GM23338 (cell line): ENCODE results near the gene TMEM158. TPM values are rescaled to one million over a fixed set of nuclear protein-coding genes. Genes with fewer than 3 reads are reported as not detected.

Source experiments
- ATAC-seq: fragments of 200-7000 bp; cut with Tn5 transposase; 3 replicates; pipeline ENCODE4 v1.9.1; 2020
- DNase-seq: peaks from one replicate; pipeline ENCODE4 v3.0.0-alpha.2; 2015; ENCODE audit warnings: low spot score
- H2AFZ ChIP-seq: fragments of 200-600 bp; sonication (generic); 2 replicates; pipeline ENCODE4 v1.8.0; 2016; ENCODE audit warnings: antibody characterized with exemption, mild to moderate bottlenecking, moderate library complexity
- H3F3A ChIP-seq: fragments of 200-600 bp; sonication (generic); replicated peaks from 2 replicates; pipeline ENCODE4 v1.8.0; 2017; ENCODE audit warnings: antibody characterized with exemption, mixed run types, low read depth
- H3K27ac ChIP-seq: fragments of 200-600 bp; sonication (generic); 2 replicates; pipeline ENCODE4 v1.6.1; 2016; ENCODE audit warnings: low read depth
- H3K27me3 ChIP-seq: fragments of 200-600 bp; sonication (generic); 2 replicates; pipeline ENCODE4 v1.8.0; 2016; ENCODE audit warnings: mild to moderate bottlenecking, mixed run types, moderate library complexity; ENCODE audit not compliant: insufficient read depth
- H3K36me3 ChIP-seq: fragments of 200-600 bp; sonication (generic); 2 replicates; pipeline ENCODE4 v1.8.0; 2016; ENCODE audit warnings: mild to moderate bottlenecking; ENCODE audit not compliant: insufficient read depth
- H3K4me1 ChIP-seq: fragments of 200-600 bp; sonication (generic); 2 replicates; pipeline ENCODE4 v1.8.0; 2016; ENCODE audit warnings: mild to moderate bottlenecking, moderate library complexity; ENCODE audit not compliant: insufficient read depth
- H3K4me2 ChIP-seq: fragments of 200-600 bp; sonication (generic); 2 replicates; pipeline ENCODE4 v1.7.1; 2017; ENCODE audit warnings: mixed run types
- H3K4me3 ChIP-seq: fragments of 200-600 bp; sonication (generic); 2 replicates; pipeline ENCODE4 v1.6.1; 2016; ENCODE audit warnings: mixed run types
- H3K79me2 ChIP-seq: fragments of 200-600 bp; sonication (generic); replicated peaks from 2 replicates; pipeline ENCODE4 v1.8.0; 2017; ENCODE audit warnings: mild to moderate bottlenecking; ENCODE audit not compliant: insufficient read depth
- H3K9me2 ChIP-seq: fragments of 200-600 bp; sonication (generic); 2 replicates; pipeline ENCODE4 v1.8.0; 2017; ENCODE audit not compliant: insufficient read depth
- H4K20me1 ChIP-seq: fragments of 200-600 bp; sonication (generic); replicated peaks from 2 replicates; pipeline ENCODE4 v1.8.0; 2017; ENCODE audit warnings: mild to moderate bottlenecking; ENCODE audit not compliant: insufficient read depth
- H3K27ac Mint-ChIP-seq: 2 replicates; pipeline ENCODE4 v1.8.0; 2020; ENCODE audit warnings: inconsistent platforms, mild to moderate bottlenecking, moderate library complexity, mixed read lengths
- H3K27me3 Mint-ChIP-seq: 3 replicates; pipeline ENCODE4 v1.8.0; 2022; ENCODE audit warnings: low read depth, mild to moderate bottlenecking, moderate library complexity, mixed read lengths, inconsistent platforms; ENCODE audit not compliant: insufficient read depth, poor library complexity
- H3K36me3 Mint-ChIP-seq: 3 replicates; pipeline ENCODE4 v1.8.0; 2021; ENCODE audit warnings: low read depth, mild to moderate bottlenecking, inconsistent platforms, moderate library complexity, mixed read lengths
- H3K4me1 Mint-ChIP-seq: 3 replicates; pipeline ENCODE4 v1.8.0; 2020; ENCODE audit warnings: mild to moderate bottlenecking, inconsistent platforms, mixed read lengths
- H3K4me3 Mint-ChIP-seq: 3 replicates; pipeline ENCODE4 v1.8.0; 2021; ENCODE audit warnings: moderate library complexity, mild to moderate bottlenecking, inconsistent platforms, mixed read lengths
- H3K9me3 Mint-ChIP-seq: 3 replicates; pipeline ENCODE4 v1.8.0; 2020; ENCODE audit warnings: moderate library complexity, mild to moderate bottlenecking, inconsistent platforms, mixed read lengths
- CTCF ChIP-seq, 2 experiments: fragments of 200-600 bp in 1 of 2; sonication (generic) in 1 of 2; conservative IDR thresholded peaks; 2 replicates each; pipeline versions ENCODE4 v1.5.1 to v1.6.1; 2016 to 2017; ENCODE audit warnings: antibody characterized with exemption in 2 of 2, low read depth in 2 of 2, mild to moderate bottlenecking in 2 of 2, moderate library complexity in 1 of 2
- ETS1 ChIP-seq: IDR thresholded peaks from 2 replicates; pipeline ENCODE4 v1.6.1; 2016; ENCODE audit warnings: antibody characterized with exemption
- JUNB ChIP-seq: IDR thresholded peaks from one replicate; pipeline ENCODE4 v1.6.1; 2016; ENCODE audit warnings: antibody characterized with exemption; ENCODE audit not compliant: unreplicated experiment
- NANOG ChIP-seq: IDR thresholded peaks from 2 replicates; pipeline ENCODE4 v1.6.1; 2016; ENCODE audit warnings: antibody characterized with exemption, borderline replicate concordance
- REST ChIP-seq: IDR thresholded peaks from one replicate; pipeline ENCODE4 v1.6.1; 2018; ENCODE audit warnings: antibody characterized with exemption; ENCODE audit not compliant: unreplicated experiment
- ZNF114 ChIP-seq: fragments of 250-450 bp; sonication (Bioruptor Pico); IDR thresholded peaks from 2 replicates; pipeline ENCODE4 v1.5.0; 2020; ENCODE audit warnings: mild to moderate bottlenecking, moderate library complexity
- ZNF331 ChIP-seq: fragments of 250-450 bp; sonication (Bioruptor Pico); IDR thresholded peaks from 2 replicates; pipeline ENCODE4 v1.5.0; 2020; ENCODE audit warnings: low read depth, mild to moderate bottlenecking, moderate library complexity
- ZNF462 ChIP-seq: fragments of 250-450 bp; sonication (Bioruptor Pico); IDR thresholded peaks from 2 replicates; pipeline ENCODE4 v1.5.0; 2020; ENCODE audit warnings: mild to moderate bottlenecking, moderate library complexity
- polyA plus RNA-seq: library from polyadenylated mRNA; unstranded; fragments of >200 nt; fragmentation: Nextera tagmentation; extraction: Ambion mirVana; gene quantifications from 2 replicates; pipeline ENCODE4 v1.2.1, GENCODE V29; 2016
- total RNA-seq: library from RNA; depleted of rRNA; stranded (reverse); fragments of >200 nt; shearing (Covaris generic); gene quantifications from 2 replicates; pipeline ENCODE4 v1.2.3, GENCODE V29; 2014

The TMEM158 gene
- total and polyA plus RNA-seq, 2 experiments from 2014 or later = 9.6 to 16.9 TPM

- no peak overlapping the region for H2AFZ ChIP-seq
- Mint-ChIP-seq H3K27me3 (peaks cover 13% of the 10 kb centered on the region), H3K9me3 (no peaks in the 10 kb centered on the region)
These were observed 38.4 kb downstream of the TMEM158 start for GRCh38 chr3:45187694-45188141.

More at GRCh38 chr3:45187694-45188141, 38.4 kb downstream of the TMEM158 start:
- TF ChIP-seq JUNB = no peak
- TF ChIP-seq ZNF114 (CRISPR knock-in tag) = no peak
- no peak for TF ChIP-seq ZNF462 (CRISPR knock-in tag)
- TF ChIP-seq REST = no peak
- no peak for TF ChIP-seq CTCF (conservative IDR thresholded peaks at IDR 0.05; ENCODE audit: low read depth in 2 of 2)
- no peak for TF ChIP-seq NANOG
- TF ChIP-seq ZNF331 = no peak
- no peak for TF ChIP-seq ETS1
- no peak overlapping the region for H3K4me3 Mint-ChIP-seq
- ATAC-seq (no peak), DNase-seq (no peak)
- H3K79me2 ChIP-seq = no peaks in the 10 kb centered on the region
- H4K20me1 ChIP-seq = no peaks in the 10 kb centered on the region
- no peak overlapping the region for H3K4me2 ChIP-seq
- no peaks in the 10 kb centered on the region for H3K9me2 ChIP-seq
- no peak overlapping the region for H3K27ac Mint-ChIP-seq
- peaks cover 10% of the 10 kb centered on the region for H3K4me1 Mint-ChIP-seq
- no peaks in the 10 kb centered on the region for H3F3A ChIP-seq
- no peaks in the 10 kb centered on the region for H3K36me3 ChIP-seq
- no peak overlapping the region for H3K27ac ChIP-seq
- no peaks in the 10 kb centered on the region for H3K36me3 Mint-ChIP-seq
- no peaks in the 10 kb centered on the region for H3K27me3 ChIP-seq
- peaks cover 12% of the 10 kb centered on the region; the same call in 1 of the 2 replicates for H3K4me1 ChIP-seq
- no peak overlapping the region for H3K4me3 ChIP-seq
